GM11168 (cell line): Measurements from ENCODE around the gene HFM1.
"Not testable (repeated sequence)": the region's sequence is repeated elsewhere in the genome, so short reads cannot be mapped to it uniquely, and the experiment has no call there.

Experiments used
- in situ Hi-C: fragments of 300-500 bp; cut with MboI; formaldehyde crosslinking; loops from one replicate; pipeline ENCODE4 v1.12.0; 2022; ENCODE audit warnings: low sequenced_read_pairs; ENCODE audit not compliant: unreplicated experiment

The HFM1 gene

GRCh38 chr1:91404151-91405012, at the start of gene HFM1:
Gene HFM1 (minus strand): TSS chr1:91404837. CDS start chr1:91401082, 3,755 bp downstream.
- in situ Hi-C loops: no loop called here

- in situ Hi-C loops: no loop called here
Observed at GRCh38 chr1:91454136-91454535, 49.5 kb upstream of the HFM1 start.

- in situ Hi-C loops: no loop called here
Observed at GRCh38 chr1:91450260-91450659, 45.6 kb upstream of the HFM1 start.

- in situ Hi-C loops: not testable (repeated sequence)
Observed at GRCh38 chr1:91447782-91448181, 43.1 kb upstream of the HFM1 start.

- in situ Hi-C loops: not testable (repeated sequence)
Observed at GRCh38 chr1:91441980-91442379, 37.3 kb upstream of the HFM1 start.

- in situ Hi-C loops: no loop called here
Observed at GRCh38 chr1:91440847-91441246, 36.2 kb upstream of the HFM1 start.

GRCh38 chr1:91439016-91439415, 34.4 kb upstream of the HFM1 start:
- in situ Hi-C loops: no loop called here

GRCh38 chr1:91428182-91428798, 23.7 kb upstream of the HFM1 start:
- in situ Hi-C loops: no loop called here

- in situ Hi-C loops: no loop called here
Observed at GRCh38 chr1:91427741-91428140, 23.1 kb upstream of the HFM1 start.

- in situ Hi-C loops: not testable (repeated sequence)
Observed at GRCh38 chr1:91422523-91422922, 17.9 kb upstream of the HFM1 start.

GRCh38 chr1:91412371-91412770, 7.7 kb upstream of the HFM1 start:
- in situ Hi-C loops: no loop called here

- in situ Hi-C loops: no loop called here
Observed at GRCh38 chr1:91406773-91407389, 2.2 kb upstream of the HFM1 start.

GRCh38 chr1:91402023-91402422, 2.6 kb downstream of the HFM1 start:
- in situ Hi-C loops: no loop called here

- in situ Hi-C loops: no loop called here
Observed at GRCh38 chr1:91400133-91400725, 4.4 kb downstream of the HFM1 start.

GRCh38 chr1:91398291-91398690, 6.3 kb downstream of the HFM1 start:
- in situ Hi-C loops: no loop called here

GRCh38 chr1:91397605-91398004, 7.0 kb downstream of the HFM1 start:
- in situ Hi-C loops: no loop called here

- in situ Hi-C loops: no loop called here
Observed at GRCh38 chr1:91393042-91393441, 11.6 kb downstream of the HFM1 start.

- in situ Hi-C loops: no loop called here
Observed at GRCh38 chr1:91386109-91386508, 18.5 kb downstream of the HFM1 start.

GRCh38 chr1:91383456-91383855, 21.2 kb downstream of the HFM1 start:
- in situ Hi-C loops: no loop called here

- in situ Hi-C loops: no loop called here
Observed at GRCh38 chr1:91381844-91382243, 22.8 kb downstream of the HFM1 start.

- in situ Hi-C loops: no loop called here
Observed at GRCh38 chr1:91374086-91374485, 30.6 kb downstream of the HFM1 start.
